Trophoblast cell (in vitro differentiated cells and primary cell): ENCODE measurements around the gene OR2B3. TPM values are rescaled to one million over a fixed set of nuclear protein-coding genes. Genes with fewer than 3 reads are reported as not detected.

Source experiments
- DNase-seq, 2 donors: peaks; one replicate each; pipeline ENCODE4 v3.0.0-alpha.2; 2016
- H2AFZ ChIP-seq: 2 replicates; pipeline ENCODE4 v1.6.1; 2013; ENCODE audit warnings: low read length, moderate library complexity, mild to moderate bottlenecking; ENCODE audit not compliant: insufficient read depth, poor library complexity
- H2AK5ac ChIP-seq: 2 replicates; pipeline ENCODE4 v1.6.1; 2013; ENCODE audit warnings: mild to moderate bottlenecking, low read length
- H2BK120ac ChIP-seq: 2 replicates; pipeline ENCODE4 v1.6.1; 2013; ENCODE audit warnings: low read length, mild to moderate bottlenecking, moderate library complexity; ENCODE audit not compliant: insufficient read depth, poor library complexity
- H2BK12ac ChIP-seq: 2 replicates; pipeline ENCODE4 v1.6.1; 2013; ENCODE audit warnings: mild to moderate bottlenecking, low read length, moderate library complexity
- H2BK5ac ChIP-seq: 2 replicates; pipeline ENCODE4 v1.6.1; 2013; ENCODE audit warnings: low read length, low read depth, moderate library complexity, mild to moderate bottlenecking; ENCODE audit not compliant: poor library complexity
- H3K14ac ChIP-seq: 2 replicates; pipeline ENCODE4 v1.6.1; 2013; ENCODE audit warnings: mild to moderate bottlenecking, low read length
- H3K18ac ChIP-seq: 2 replicates; pipeline ENCODE4 v1.6.1; 2013; ENCODE audit warnings: mild to moderate bottlenecking, low read length
- H3K23ac ChIP-seq: 2 replicates; pipeline ENCODE4 v1.6.1; 2013; ENCODE audit warnings: low read length
- H3K27ac ChIP-seq: 2 replicates; pipeline ENCODE4 v1.5.1; 2013; ENCODE audit warnings: low read depth, mild to moderate bottlenecking, inconsistent platforms, low read length, moderate library complexity
- H3K27me3 ChIP-seq: 2 replicates; pipeline ENCODE4 v1.6.1; 2013; ENCODE audit warnings: inconsistent platforms, mild to moderate bottlenecking, low read length, moderate library complexity; ENCODE audit not compliant: insufficient read depth
- H3K36me3 ChIP-seq, 2 experiments: 1 replicate in 1 of 2; 2 replicates in 1 of 2; pipeline ENCODE4 v1.6.1; 2013; ENCODE audit warnings: low read length in 2 of 2, mild to moderate bottlenecking in 2 of 2, moderate library complexity in 1 of 2; ENCODE audit not compliant: insufficient read depth in 2 of 2, control insufficient read depth in 1 of 2
- H3K4ac ChIP-seq: 2 replicates; pipeline ENCODE4 v1.6.1; 2013; ENCODE audit warnings: low read depth, mild to moderate bottlenecking, low read length, moderate library complexity
- H3K4me1 ChIP-seq, 2 experiments: 1 replicate in 1 of 2; 2 replicates in 1 of 2; pipeline ENCODE4 v1.6.1; 2013; ENCODE audit warnings: low read length in 2 of 2, mild to moderate bottlenecking in 2 of 2, moderate library complexity in 1 of 2; ENCODE audit not compliant: insufficient read depth in 2 of 2, control insufficient read depth in 1 of 2
- H3K4me2 ChIP-seq: 2 replicates; pipeline ENCODE4 v1.6.1; 2013; ENCODE audit warnings: inconsistent platforms, mild to moderate bottlenecking, low read length, moderate library complexity
- H3K4me3 ChIP-seq: 2 replicates; pipeline ENCODE4 v1.5.1; 2013; ENCODE audit warnings: mild to moderate bottlenecking, low read depth, low read length, inconsistent platforms
- H3K79me1 ChIP-seq: one replicate; pipeline ENCODE4 v1.6.1; 2013; ENCODE audit warnings: low read length
- H3K79me2 ChIP-seq: 2 replicates; pipeline ENCODE4 v1.6.1; 2013; ENCODE audit warnings: low read length, mild to moderate bottlenecking; ENCODE audit not compliant: control insufficient read depth, insufficient read depth, poor library complexity
- H3K9ac ChIP-seq: 2 replicates; pipeline ENCODE4 v1.6.1; 2013; ENCODE audit warnings: mild to moderate bottlenecking, low read length
- H3K9me3 ChIP-seq: 2 replicates; pipeline ENCODE4 v1.6.1; 2013; ENCODE audit warnings: low read depth, mild to moderate bottlenecking, control low read depth, inconsistent platforms, low read length; ENCODE audit not compliant: insufficient read depth
- H4K12ac ChIP-seq: 2 replicates; pipeline ENCODE4 v1.6.1; 2013; ENCODE audit warnings: low read depth, mild to moderate bottlenecking, low read length, moderate library complexity
- H4K8ac ChIP-seq: 2 replicates; pipeline ENCODE4 v1.6.1; 2013; ENCODE audit warnings: low read depth, mild to moderate bottlenecking, low read length, moderate library complexity
- H4K91ac ChIP-seq: one replicate; pipeline ENCODE4 v1.6.1; 2013; ENCODE audit warnings: low read depth, mild to moderate bottlenecking, low read length, moderate library complexity
- WGBS: extraction: QIAGEN DNeasy Blood & Tissue Kit; methylation state at CpG from one replicate; pipeline ENCODE4 v1.1.7; 2013; ENCODE audit warnings: missing lambda C conversion rate; ENCODE audit not compliant: insufficient read length, insufficient coverage; ENCODE audit errors: extremely low coverage; 5-methylcytosine and 5-hydroxymethylcytosine counted together
- polyA plus RNA-seq: library from polyadenylated mRNA; stranded (reverse); fragments of 200-250 nt; gene quantifications from 2 replicates; pipeline ENCODE4 v1.2.3, GENCODE V29; 2013

OR2B3 gene
- not detected in 2 replicates for polyA plus RNA-seq

GRCh38 chr6:29087213-29087612 lies at the start of gene OR2B3:
Gene OR2B3, minus strand, starts transcription at chr6:29087313. Its CDS starts 65 bp downstream, at chr6:29087248.
- no peaks in the 10 kb centered on the region for H3K4me1 ChIP-seq
- H4K8ac ChIP-seq = no peak within 1 kb of the TSS
- no peak within 1 kb of the TSS for H2BK5ac ChIP-seq
- H3K79me2 ChIP-seq = no peaks in the 10 kb centered on the region
- no peak within 1 kb of the TSS for H3K18ac ChIP-seq
- no peaks in the 10 kb centered on the region for H3K27me3 ChIP-seq
- no peak within 1 kb of the TSS for H3K9ac ChIP-seq
- H2BK120ac ChIP-seq = no peak within 1 kb of the TSS
- H3K4ac ChIP-seq = no peak within 1 kb of the TSS
- H2BK12ac ChIP-seq = no peak within 1 kb of the TSS
- H4K12ac ChIP-seq = no peak within 1 kb of the TSS
- H3K4me2 ChIP-seq = no peak within 1 kb of the TSS
- H2AK5ac ChIP-seq = no peak within 1 kb of the TSS
- H4K91ac ChIP-seq = no peak within 1 kb of the TSS
- no peak within 1 kb of the TSS for H3K14ac ChIP-seq
- peaks cover 2% of the 10 kb centered on the region for H3K9me3 ChIP-seq
- H3K36me3 ChIP-seq = no peaks in the 10 kb centered on the region
- H3K79me1 ChIP-seq = no peaks in the 10 kb centered on the region
- no peak within 1 kb of the TSS for H3K4me3 ChIP-seq
- H3K23ac ChIP-seq = no peak within 1 kb of the TSS
- no peak within 1 kb of the TSS for H2AFZ ChIP-seq
- no peak within 1 kb of the TSS for H3K27ac ChIP-seq
- no peak for DNase-seq
- WGBS = no CpG with 5 or more reads among the region's 1 CpG

- Histone ChIP-seq H3K9ac (no peak overlapping the region), H4K12ac (no peak overlapping the region), H2BK120ac (no peak overlapping the region), H3K9me3 (no peaks in the 10 kb centered on the region), H3K79me1 (no peaks in the 10 kb centered on the region), H3K79me2 (no peaks in the 10 kb centered on the region), H3K23ac (no peak overlapping the region), H2BK5ac (no peak overlapping the region), H4K91ac (no peak overlapping the region), H4K8ac (no peak overlapping the region), H3K4ac (no peak overlapping the region), H3K4me2 (no peak overlapping the region), H3K4me3 (no peak overlapping the region), H3K27me3 (no peaks in the 10 kb centered on the region), H3K4me1 (no peaks in the 10 kb centered on the region), H3K18ac (no peak overlapping the region), H2AK5ac (no peak overlapping the region), H2AFZ (no peak overlapping the region), H2BK12ac (no peak overlapping the region), H3K36me3 (no peaks in the 10 kb centered on the region), H3K14ac (no peak overlapping the region), H3K27ac (no peak overlapping the region)
- no CpG with 5 or more reads among the region's 2 CpGs for WGBS
- peak in 1 of 2 donors; percentile 8 for DNase-seq
These were observed 44.6 kb upstream of the OR2B3 start for GRCh38 chr6:29131691-29132090.

GRCh38 chr6:29130644-29131043 lies 43.5 kb upstream of the OR2B3 start:
- Histone ChIP-seq H3K9me3 (no peaks in the 10 kb centered on the region), H4K12ac (no peak overlapping the region)
- no CpG with 5 or more reads among the region's 4 CpGs for WGBS

GRCh38 chr6:29129326-29130012 lies 42.4 kb upstream of the OR2B3 start:
- Histone ChIP-seq H3K36me3 (no peaks in the 10 kb centered on the region), H3K27me3 (no peaks in the 10 kb centered on the region), H3K4me3 (no peak overlapping the region), H3K4me2 (no peak overlapping the region), H4K91ac (no peak overlapping the region), H4K12ac (no peak overlapping the region), H2BK120ac (no peak overlapping the region), H3K79me1 (no peaks in the 10 kb centered on the region), H2AFZ (no peak overlapping the region), H3K18ac (no peak overlapping the region), H2BK12ac (no peak overlapping the region), H3K4ac (no peak overlapping the region), H3K9me3 (no peaks in the 10 kb centered on the region), H3K9ac (no peak overlapping the region), H3K27ac (no peak overlapping the region), H3K23ac (no peak overlapping the region), H2BK5ac (no peak overlapping the region), H3K79me2 (no peaks in the 10 kb centered on the region), H3K4me1 (no peaks in the 10 kb centered on the region), H4K8ac (no peak overlapping the region), H3K14ac (no peak overlapping the region), H2AK5ac (no peak overlapping the region)
- no CpG with 5 or more reads among the region's 15 CpGs for WGBS
- DNase-seq = no peak

More at GRCh38 chr6:29130644-29131043, 43.5 kb upstream of the OR2B3 start:
- H2AFZ ChIP-seq = no peak overlapping the region
- H3K36me3 ChIP-seq = no peaks in the 10 kb centered on the region
- no peak overlapping the region for H3K27ac ChIP-seq
- H4K8ac ChIP-seq = no peak overlapping the region
- no peaks in the 10 kb centered on the region for H3K79me2 ChIP-seq
- no peak overlapping the region for H2BK5ac ChIP-seq
- H4K91ac ChIP-seq = no peak overlapping the region
- H3K4me2 ChIP-seq = no peak overlapping the region
- no peak overlapping the region for H3K4me3 ChIP-seq
- no peak overlapping the region for H3K18ac ChIP-seq
- no peak overlapping the region for H3K23ac ChIP-seq
- H2BK120ac ChIP-seq = no peak overlapping the region
- no peaks in the 10 kb centered on the region for H3K4me1 ChIP-seq
- no peak overlapping the region for H2AK5ac ChIP-seq
- no peak overlapping the region for H3K9ac ChIP-seq
- no peak overlapping the region for H2BK12ac ChIP-seq
- no peak overlapping the region for H3K14ac ChIP-seq
- no peaks in the 10 kb centered on the region for H3K79me1 ChIP-seq
- no peak for DNase-seq
- H3K4ac ChIP-seq = no peak overlapping the region
- H3K27me3 ChIP-seq = no peaks in the 10 kb centered on the region
